Pulmonary artery endothelial cell (primary cell): ENCODE results near the gene SPOP. TPM values are rescaled to one million over a fixed set of nuclear protein-coding genes. Genes with fewer than 3 reads are reported as not detected.
"Not testable (repeated sequence)": the region's sequence is repeated elsewhere in the genome, so short reads cannot be mapped to it uniquely, and the experiment has no call there.

Source experiments
- DNase-seq: peaks from one replicate; pipeline ENCODE4 v3.0.0-alpha.2; 2011; ENCODE audit warnings: low read depth, low spot score
- total RNA-seq: library from RNA; depleted of rRNA; stranded (reverse); fragments of >200 nt; gene quantifications from 2 replicates; pipeline ENCODE4 v1.2.3, GENCODE V29; 2014

SPOP gene
- total RNA-seq, 1 donor from 2014 or later = 107 TPM

DNA sequence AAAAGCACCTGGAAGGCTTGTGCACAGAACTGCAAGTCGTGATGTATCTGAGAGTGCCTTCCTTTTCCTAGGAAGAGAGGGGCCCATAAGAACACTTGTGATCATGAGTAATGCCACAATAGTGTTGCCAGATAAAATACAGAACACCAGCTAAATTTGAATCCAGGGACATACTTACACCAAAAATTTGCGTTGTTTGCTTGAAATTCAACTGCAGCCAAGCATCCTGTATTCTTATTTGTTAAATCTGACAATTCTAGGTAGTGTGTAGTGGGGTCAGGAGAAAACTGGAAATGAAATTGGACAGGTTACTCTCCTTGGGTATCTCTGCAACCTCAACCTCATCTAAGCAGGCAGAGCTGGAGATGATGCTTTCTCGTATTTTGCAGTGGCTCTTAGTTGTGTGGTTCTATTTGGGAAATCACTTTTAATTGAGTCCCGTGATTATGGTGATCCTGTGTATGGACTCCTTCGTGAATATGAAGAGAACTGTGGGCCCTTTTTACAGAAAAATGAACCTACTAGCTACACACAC, 17.9 kb upstream of the SPOP start:
- no peak for DNase-seq

- DNase-seq = no peak
Observed at GRCh38 chr17:49694847-49695697, 17.2 kb upstream of the SPOP start.

DNA sequence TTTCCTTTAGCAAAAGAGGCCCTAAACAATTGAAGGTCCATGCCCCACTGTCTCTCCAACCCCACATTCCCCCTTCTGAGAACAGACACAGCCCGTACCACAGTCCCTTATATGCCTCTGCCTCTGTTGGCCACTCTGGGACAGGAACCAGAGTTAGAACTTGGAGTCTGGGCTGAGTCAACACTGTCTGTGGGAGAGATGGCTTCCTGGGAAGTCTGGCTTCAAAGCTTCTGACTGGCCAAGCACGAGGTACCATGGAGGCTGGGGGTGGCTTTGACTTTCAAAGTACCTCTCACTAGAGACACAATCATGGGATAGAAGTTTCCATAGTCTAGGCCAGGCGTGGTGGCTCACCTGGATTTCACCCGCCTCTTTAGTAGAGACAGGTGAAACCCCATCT, 14.9 kb upstream of the SPOP start:
- DNase-seq = no peak

DNA sequence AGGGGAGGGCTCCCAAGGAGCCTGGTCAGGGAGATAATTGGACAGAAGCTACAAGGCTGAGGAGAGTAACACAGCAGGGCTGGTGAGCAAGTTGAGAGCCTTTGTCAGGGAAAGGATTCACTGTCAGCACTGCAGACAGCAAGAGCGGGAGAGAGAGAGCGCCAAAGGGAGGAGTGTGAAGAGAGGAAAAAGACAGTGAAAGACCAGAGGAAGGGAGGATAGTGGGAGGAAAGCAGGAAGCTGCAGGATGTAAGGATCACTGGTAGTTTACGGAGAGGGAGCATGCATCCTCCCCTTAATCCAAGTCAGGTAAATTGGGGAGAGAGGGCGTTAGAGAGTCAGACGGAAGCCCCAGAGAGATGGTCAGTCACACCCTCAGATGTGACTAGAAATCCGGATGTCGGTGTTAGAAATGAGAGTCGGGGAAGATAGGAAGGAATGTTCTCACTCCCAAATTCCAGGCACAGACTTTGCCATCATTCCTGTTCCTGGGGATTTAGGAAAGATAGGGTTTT, 13.8 kb upstream of the SPOP start:
- no peak for DNase-seq

DNA sequence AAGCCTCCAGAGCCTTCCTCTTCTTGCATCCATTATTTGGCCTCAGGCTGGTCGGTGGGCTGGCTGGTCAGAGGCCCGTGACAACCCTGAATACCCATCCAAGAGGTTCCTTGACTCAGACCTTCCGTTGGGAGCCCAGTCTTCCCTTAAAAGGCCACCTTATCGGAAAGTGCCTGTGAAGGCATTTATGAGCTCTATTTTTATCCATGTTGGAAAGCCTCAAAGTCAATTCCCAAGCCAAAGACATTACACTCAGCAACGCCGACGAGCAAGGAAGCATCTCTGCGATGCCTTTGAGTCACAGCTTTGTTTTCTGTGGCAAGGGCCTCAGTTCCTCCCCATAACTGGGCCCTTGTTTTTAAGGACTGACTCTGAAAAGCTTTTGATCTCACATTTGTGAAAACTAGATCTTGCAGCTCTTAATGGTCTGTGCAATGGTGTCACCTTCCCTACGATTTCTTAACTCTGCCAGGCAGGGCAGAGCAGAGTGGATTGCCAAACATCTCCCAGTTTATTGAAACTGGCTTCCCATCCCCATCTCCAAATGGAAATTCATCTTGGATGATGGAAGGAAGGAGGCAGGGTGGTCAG, 13.3 kb upstream of the SPOP start:
- DNase-seq = peak; percentile 36

GRCh38 chr17:49690256-49690655, 12.4 kb upstream of the SPOP start:
- DNase-seq = no peak

GRCh38 chr17:49688848-49689247, 11.0 kb upstream of the SPOP start:
- no peak for DNase-seq

GRCh38 chr17:49687878-49688491, 10.1 kb upstream of the SPOP start:
- DNase-seq = peak; percentile 91

DNA sequence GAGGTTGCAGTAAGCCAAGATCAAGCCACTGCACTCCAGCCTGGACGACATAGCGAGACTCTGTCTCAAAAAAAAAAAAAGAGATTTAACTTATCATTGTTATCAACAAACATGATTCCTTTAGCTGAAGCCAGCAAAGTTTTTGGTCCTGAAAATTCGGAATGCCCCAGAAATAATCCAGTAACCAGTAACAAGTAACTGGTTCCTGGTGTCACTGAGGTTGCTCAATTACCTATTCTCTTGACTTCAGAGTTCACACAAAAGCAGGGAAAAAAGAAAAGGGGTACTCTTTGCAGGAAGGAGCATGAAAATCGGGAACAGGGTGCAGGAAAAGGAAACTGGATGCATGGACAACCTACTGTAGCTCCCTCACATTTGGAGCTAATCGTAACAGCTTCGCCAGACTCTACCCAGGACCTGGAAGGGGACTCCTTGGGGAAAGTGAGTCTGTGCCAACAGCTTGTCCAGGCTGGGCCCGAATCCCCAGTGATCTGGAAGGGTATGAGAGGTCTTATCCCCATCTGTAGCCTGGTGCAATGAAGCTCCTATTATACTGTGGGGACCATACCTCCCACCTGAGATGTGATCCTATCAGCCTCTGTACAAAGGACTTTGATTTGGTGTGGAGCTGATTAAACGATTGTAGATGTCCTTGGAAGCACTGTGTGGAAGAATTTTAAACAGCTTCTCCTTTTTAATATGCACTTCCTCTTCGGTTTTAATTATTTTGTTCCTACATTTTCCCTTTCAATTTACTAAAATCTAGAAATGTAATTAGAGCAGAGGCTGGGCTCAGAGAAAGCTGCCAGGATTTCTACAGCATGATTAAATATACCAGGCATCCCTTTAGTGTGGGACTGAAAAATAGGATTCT, 3.4 kb upstream of the SPOP start:
- no peak for DNase-seq

DNA sequence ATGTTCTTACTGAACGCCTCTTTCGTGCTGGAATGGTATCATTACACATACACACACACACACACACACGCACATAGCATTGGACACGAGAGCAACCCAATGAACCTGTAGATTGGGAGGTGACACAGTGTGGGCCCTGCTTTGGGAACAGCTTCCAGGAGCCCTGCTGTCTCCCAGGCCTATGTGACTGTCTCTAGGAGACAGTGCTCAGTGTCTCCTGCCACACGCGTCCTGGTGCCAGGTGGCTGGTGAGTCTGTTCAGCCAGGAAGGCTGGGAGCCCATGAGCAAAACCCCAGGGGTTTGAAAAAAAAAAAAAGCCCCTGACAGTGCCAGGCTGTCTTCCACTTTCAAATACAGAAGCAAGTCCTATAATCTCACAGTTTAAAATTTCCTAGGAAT, 2.4 kb upstream of the SPOP start:
- no peak for DNase-seq

- peak; percentile 73 for DNase-seq
Observed at GRCh38 chr17:49677134-49677932, 564 bp downstream of the SPOP start.

GRCh38 chr17:49676276-49676868, 1.5 kb downstream of the SPOP start:
- DNase-seq = no peak

DNA sequence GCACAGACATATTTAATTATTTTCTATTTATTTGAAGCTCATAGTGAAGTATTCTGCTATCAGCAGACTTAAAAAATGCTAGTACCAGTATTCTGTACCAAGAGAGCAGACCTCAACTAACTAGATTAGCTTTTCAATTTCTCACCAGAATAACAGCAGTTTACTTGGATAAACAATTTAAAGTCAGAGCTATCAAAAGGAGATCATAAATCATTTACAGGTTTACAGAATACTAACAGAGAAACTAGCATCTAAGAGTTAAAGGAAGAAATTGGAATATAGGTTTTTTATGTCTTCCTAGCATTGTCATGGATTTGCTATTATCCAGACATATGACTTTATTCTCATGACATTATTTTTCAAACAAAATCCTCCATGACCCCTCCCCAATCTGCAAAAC, 3.4 kb downstream of the SPOP start:
- DNase-seq = no peak

DNA sequence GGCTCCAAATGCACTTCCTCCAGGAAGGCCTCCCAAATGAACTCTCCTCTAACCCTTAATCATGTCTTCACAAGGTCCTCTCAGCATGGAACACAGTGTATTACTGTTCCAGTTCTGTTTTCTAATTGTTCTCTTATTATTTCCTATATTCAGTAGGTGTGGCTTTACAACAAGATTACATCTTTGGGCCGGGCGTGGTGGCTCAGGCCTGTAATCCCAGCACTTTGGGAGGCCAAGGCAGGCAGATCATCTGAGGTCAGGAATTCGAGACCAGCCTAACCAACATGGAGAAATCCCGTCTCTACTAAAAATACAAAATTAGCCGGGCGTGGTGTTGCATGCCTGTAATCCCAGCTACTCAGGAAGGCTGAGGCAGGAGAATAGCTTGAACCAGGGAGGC, 4.2 kb downstream of the SPOP start:
- not testable (repeated sequence) for DNase-seq

- DNase-seq = no peak
Observed at GRCh38 chr17:49670641-49671040, 7.3 kb downstream of the SPOP start.

DNA sequence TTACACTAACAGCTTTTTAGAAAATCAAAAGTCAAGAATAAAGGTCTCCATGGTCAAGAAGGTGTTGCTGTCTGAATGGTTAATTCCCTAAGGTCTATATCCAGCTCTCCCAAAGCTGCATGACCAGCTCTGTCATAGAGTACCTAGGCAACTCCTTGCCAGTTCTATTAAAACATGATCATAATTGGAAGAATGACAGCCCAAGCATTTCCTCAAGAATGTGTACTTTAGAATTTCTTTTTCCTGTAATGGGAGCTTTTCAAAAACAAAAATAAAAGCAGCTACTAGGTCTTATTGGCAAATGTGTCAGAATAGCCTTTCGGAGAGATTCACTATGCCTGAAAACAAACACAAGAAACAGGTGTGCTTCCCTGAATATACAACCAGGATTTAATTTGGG, 7.9 kb downstream of the SPOP start:
- peak; percentile 47 for DNase-seq

DNA sequence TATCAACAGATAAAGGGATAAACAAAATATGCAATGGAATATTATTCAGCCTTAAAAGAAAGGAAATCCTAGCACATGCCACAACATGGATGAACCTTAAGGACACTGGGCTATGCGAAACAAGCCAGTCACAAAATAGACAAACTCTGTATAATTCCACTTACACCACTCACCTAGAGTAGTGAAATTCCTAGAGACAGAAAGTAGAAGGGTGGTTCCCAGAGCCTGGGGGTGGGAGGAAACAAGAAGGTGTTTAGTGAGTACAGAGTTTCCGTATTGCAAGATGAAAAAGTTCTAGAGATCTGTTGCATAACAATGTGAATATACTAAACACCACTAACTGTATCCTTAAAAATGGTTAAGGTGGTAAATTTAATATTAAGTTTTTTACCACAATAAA, 10.0 kb downstream of the SPOP start:
- DNase-seq = no peak

- no peak for DNase-seq
Observed at GRCh38 chr17:49664706-49665211, 13.1 kb downstream of the SPOP start.

DNA sequence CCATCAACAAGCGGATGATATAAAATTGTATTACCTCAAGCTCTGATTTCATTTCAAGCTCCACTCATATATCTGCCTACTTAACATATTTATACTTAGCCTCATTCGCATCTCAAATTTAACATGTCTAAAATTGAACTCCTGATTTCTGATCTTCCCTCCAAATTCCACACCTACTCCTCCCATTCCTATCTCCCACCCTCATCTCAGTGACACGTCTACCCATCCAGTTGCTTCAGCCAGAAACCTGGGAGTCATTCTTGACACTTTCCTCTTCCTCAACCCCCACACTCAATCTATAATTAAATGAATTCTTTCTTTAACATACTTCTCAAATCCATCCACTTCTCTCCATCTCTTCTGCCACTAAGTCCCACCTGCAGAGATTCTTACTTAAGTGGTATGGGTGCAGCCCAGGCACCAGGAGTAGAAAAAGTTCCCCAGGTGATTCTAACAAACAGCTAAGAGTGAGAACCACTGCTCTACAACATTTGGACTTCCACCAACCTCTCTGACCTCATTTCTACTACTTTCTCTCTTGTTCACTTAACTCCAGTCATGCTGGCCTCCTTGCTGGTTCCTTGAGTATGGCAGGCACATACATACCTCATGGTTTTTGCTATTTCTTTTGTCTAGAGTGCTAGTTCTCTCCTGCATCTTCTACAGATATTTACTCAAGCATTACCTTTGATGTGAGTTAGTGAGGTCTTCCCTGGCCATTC, 18.1 kb downstream of the SPOP start:
- no peak for DNase-seq
